ENCODE measurements around the gene RAB1A. TPM values are rescaled to one million over a fixed set of nuclear protein-coding genes. Genes with fewer than 3 reads are reported as not detected.

Gene RAB1A
- total and polyA plus RNA-seq, 2 of the 13 experiments (the other 11 are each of a cell fraction or from before 2014, with no cell fraction given) = 206 to 226 TPM

GRCh38 chr2:65129286-65129825, 550 bp downstream of the RAB1A start (continued):
- TF ChIP-seq DBP (CRISPR knock-in tag; IDR thresholded peaks at IDR 0.05; ENCODE audit: not compliant biosample characterization) (no peak), MIXL1 (CRISPR knock-in tag; IDR thresholded peaks at IDR 0.05) (no peak), NR2F1 (CRISPR knock-in tag; IDR thresholded peaks at IDR 0.05) (0 out of 4 replicates have a peak, but pooled peaks of 1 of the 2 experiments have one; percentile 20), ZSCAN21 (CRISPR knock-in tag; IDR thresholded peaks at IDR 0.05; ENCODE audit: borderline replicate concordance) (0 out of 2 replicates have a peak, but pooled peaks have one; percentile 23), ZNF460 (CRISPR knock-in tag; IDR thresholded peaks at IDR 0.05; ENCODE audit: borderline replicate concordance) (no peak), ZNF20 (CRISPR knock-in tag; IDR thresholded peaks at IDR 0.05) (0 out of 2 replicates have a peak, but pooled peaks have one; percentile 36), TGIF2 (CRISPR knock-in tag; IDR thresholded peaks at IDR 0.05) (0 out of 2 replicates have a peak, but pooled peaks have one; percentile 31), PREB (CRISPR knock-in tag; IDR thresholded peaks at IDR 0.05) (no peak), ZNF34 (CRISPR knock-in tag; IDR thresholded peaks at IDR 0.05; ENCODE audit: borderline replicate concordance) (peak; percentile 78; the same call in 1 of the 2 replicates), ZC3H4 (CRISPR knock-in tag; IDR thresholded peaks at IDR 0.05; ENCODE audit: borderline replicate concordance) (no peak), GZF1 (CRISPR knock-in tag; IDR thresholded peaks at IDR 0.05) (peak; percentile 64; the same call in 1 of the 2 replicates), EEA1 (CRISPR knock-in tag; IDR thresholded peaks at IDR 0.05; ENCODE audit: borderline replicate concordance) (peak; percentile 14; the same call in 1 of the 2 replicates), PRDM4 (CRISPR knock-in tag; IDR thresholded peaks at IDR 0.05; ENCODE audit: borderline replicate concordance) (no peak)
- TF ChIP-seq, protein P1, sequence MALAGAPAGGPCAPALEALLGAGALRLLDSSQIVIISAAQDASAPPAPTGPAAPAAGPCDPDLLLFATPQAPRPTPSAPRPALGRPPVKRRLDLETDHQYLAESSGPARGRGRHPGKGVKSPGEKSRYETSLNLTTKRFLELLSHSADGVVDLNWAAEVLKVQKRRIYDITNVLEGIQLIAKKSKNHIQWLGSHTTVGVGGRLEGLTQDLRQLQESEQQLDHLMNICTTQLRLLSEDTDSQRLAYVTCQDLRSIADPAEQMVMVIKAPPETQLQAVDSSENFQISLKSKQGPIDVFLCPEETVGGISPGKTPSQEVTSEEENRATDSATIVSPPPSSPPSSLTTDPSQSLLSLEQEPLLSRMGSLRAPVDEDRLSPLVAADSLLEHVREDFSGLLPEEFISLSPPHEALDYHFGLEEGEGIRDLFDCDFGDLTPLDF (CRISPR knock-in tag; IDR thresholded peaks at IDR 0.05) = 0 out of 2 replicates have a peak, but pooled peaks have one; percentile 22
